CD14-positive monocyte (primary cell): Measurements from ENCODE around the gene ARFIP2. TPM values are rescaled to one million over a fixed set of nuclear protein-coding genes. Genes with fewer than 3 reads are reported as not detected.

ENCODE experiments used
- DNase-seq, 3 donors: peaks; one replicate each; pipeline ENCODE4 v3.0.0-alpha.2; 2011 to 2022
- H2AFZ ChIP-seq: 2 replicates; pipeline ENCODE4 v1.6.0; 2012; ENCODE audit warnings: mild to moderate bottlenecking, low read depth, low read length, inconsistent platforms; ENCODE audit not compliant: insufficient read depth, poor library complexity, severe bottlenecking
- H3K27ac ChIP-seq, 2 donors: 1 replicate in 1 of 2; 2 replicates in 1 of 2; pipeline ENCODE4 v1.5.1; 2012 to 2013; ENCODE audit warnings: low read length in 2 of 2, control low read depth in 1 of 2, inconsistent platforms in 1 of 2, low read depth in 1 of 2, mild to moderate bottlenecking in 1 of 2
- H3K27me3 ChIP-seq, 2 donors: one replicate each; pipeline versions ENCODE4 v1.6.0 to v1.6.1; 2011 to 2013; ENCODE audit warnings: low read length in 2 of 2; ENCODE audit not compliant: control insufficient read depth in 2 of 2, insufficient read depth in 2 of 2
- H3K36me3 ChIP-seq, 2 donors: replicated peaks in 1 of 2; 1 replicate in 1 of 2; 2 replicates in 1 of 2; pipeline versions ENCODE4 v1.5.1 to v1.6.1; 2012 to 2013; ENCODE audit warnings: low read length in 2 of 2, control low read depth in 1 of 2, inconsistent platforms in 1 of 2, mild to moderate bottlenecking in 1 of 2; ENCODE audit not compliant: insufficient read depth in 2 of 2, control insufficient read depth in 1 of 2
- H3K4me1 ChIP-seq, 2 donors: 1 replicate in 1 of 2; 2 replicates in 1 of 2; pipeline versions ENCODE4 v1.5.1 to v1.6.1; 2012 to 2013; ENCODE audit warnings: low read length in 2 of 2, control low read depth in 1 of 2, inconsistent platforms in 1 of 2, mild to moderate bottlenecking in 1 of 2, moderate library complexity in 1 of 2; ENCODE audit not compliant: insufficient read depth in 2 of 2, control insufficient read depth in 1 of 2
- H3K4me2 ChIP-seq: replicated peaks from 2 replicates; pipeline ENCODE3; 2012; ENCODE audit warnings: low read length, moderate library complexity, mild to moderate bottlenecking; ENCODE audit not compliant: poor library complexity, severe bottlenecking; ENCODE audit errors: extremely low read depth
- H3K4me3 ChIP-seq, 3 experiments: fragments of 200-600 bp in 1 of 3; sonication (generic) in 1 of 3; replicated peaks in 1 of 3; 1 replicate in 2 of 3; 2 replicates in 1 of 3; pipeline ENCODE4 v1.5.1; 2011 to 2013; ENCODE audit warnings: low read length in 3 of 3, mild to moderate bottlenecking in 3 of 3, control low read depth in 2 of 3, low read depth in 2 of 3, inconsistent platforms in 1 of 3, moderate library complexity in 1 of 3
- H3K79me2 ChIP-seq: 2 replicates; pipeline ENCODE4 v1.6.0; 2012; ENCODE audit warnings: mild to moderate bottlenecking, control low read depth, inconsistent platforms, low read length, moderate library complexity; ENCODE audit not compliant: insufficient read depth
- H3K9ac ChIP-seq: 2 replicates; pipeline ENCODE4 v1.6.0; 2017; ENCODE audit warnings: low read length, mild to moderate bottlenecking; ENCODE audit not compliant: insufficient read depth, poor library complexity, severe bottlenecking
- H3K9me3 ChIP-seq, 2 donors: replicated peaks in 1 of 2; 1 replicate in 1 of 2; 2 replicates in 1 of 2; pipeline versions ENCODE4 v1.5.1 to v1.6.1; 2012 to 2013; ENCODE audit warnings: low read length in 2 of 2, control low read depth in 1 of 2; ENCODE audit not compliant: control insufficient read depth in 1 of 2, insufficient read depth in 1 of 2
- H4K20me1 ChIP-seq: 2 replicates; pipeline ENCODE4 v1.6.0; 2012; ENCODE audit warnings: mild to moderate bottlenecking, low read length, control low read depth, moderate library complexity; ENCODE audit not compliant: insufficient read depth
- H3K27ac Mint-ChIP-seq, 7 donors: one replicate each; pipeline ENCODE4 v1.8.0; 2020; ENCODE audit warnings: mild to moderate bottlenecking in 7 of 7, mixed read lengths in 7 of 7, moderate library complexity in 6 of 7, inconsistent platforms in 2 of 7
- H3K27me3 Mint-ChIP-seq, 3 donors: one replicate each; pipeline ENCODE4 v1.8.0; 2021 to 2022; ENCODE audit warnings: low read depth in 3 of 3, mild to moderate bottlenecking in 3 of 3, mixed read lengths in 3 of 3, moderate library complexity in 3 of 3, inconsistent platforms in 1 of 3
- H3K36me3 Mint-ChIP-seq, 2 donors: one replicate each; pipeline ENCODE4 v1.8.0; 2020; ENCODE audit warnings: mixed read lengths in 2 of 2, inconsistent platforms in 1 of 2, mild to moderate bottlenecking in 1 of 2
- H3K4me1 Mint-ChIP-seq: one replicate; pipeline ENCODE4 v1.8.0; 2020; ENCODE audit warnings: mild to moderate bottlenecking, mixed read lengths
- H3K4me3 Mint-ChIP-seq, 2 donors: one replicate each; pipeline ENCODE4 v1.8.0; 2020; ENCODE audit warnings: mild to moderate bottlenecking in 2 of 2, mixed read lengths in 2 of 2, moderate library complexity in 1 of 2
- H3K9me3 Mint-ChIP-seq, 7 donors: one replicate each; pipeline ENCODE4 v1.8.0; 2020 to 2022; ENCODE audit warnings: mixed read lengths in 7 of 7, mild to moderate bottlenecking in 6 of 7, moderate library complexity in 6 of 7, inconsistent platforms in 2 of 7
- WGBS: methylation state at CpG from one replicate; pipeline ENCODE4 v1.1.5; 2013; ENCODE audit warnings: missing lambda C conversion rate; ENCODE audit not compliant: insufficient coverage; 5-methylcytosine and 5-hydroxymethylcytosine counted together
- intact Hi-C, 2 donors: fragments of 100-400 bp; cut with micrococcal nuclease; formaldehyde crosslinking; loops; one replicate each; pipeline versions ENCODE4 v1.15.0 to v1.15.1; 2023
- polyA plus RNA-seq, 3 donors: library from polyadenylated mRNA; depleted of rRNA in 1 of 3; unstranded in 2 of 3; stranded (reverse) in 1 of 3; fragments of 300-500 nt in 2 of 3; fragments of >200 nt in 1 of 3; fragmentation: Illumina TruSeq in 2 of 3; gene quantifications; 1 replicate in 2 of 3; 2 replicates in 1 of 3; pipeline ENCODE4 v1.2.3, GENCODE V29; 2012 to 2021
- TF ChIP-seq, protein P1 (sequence below): fragments of 200-600 bp; IDR thresholded peaks from one replicate; pipeline ENCODE4 v1.8.0; 2022; ENCODE audit warnings: antibody characterized with exemption, mild to moderate bottlenecking

The ARFIP2 gene
- polyA plus RNA-seq, 3 donors: 21.6 to 43.8 (median 27.2) TPM

DNA sequence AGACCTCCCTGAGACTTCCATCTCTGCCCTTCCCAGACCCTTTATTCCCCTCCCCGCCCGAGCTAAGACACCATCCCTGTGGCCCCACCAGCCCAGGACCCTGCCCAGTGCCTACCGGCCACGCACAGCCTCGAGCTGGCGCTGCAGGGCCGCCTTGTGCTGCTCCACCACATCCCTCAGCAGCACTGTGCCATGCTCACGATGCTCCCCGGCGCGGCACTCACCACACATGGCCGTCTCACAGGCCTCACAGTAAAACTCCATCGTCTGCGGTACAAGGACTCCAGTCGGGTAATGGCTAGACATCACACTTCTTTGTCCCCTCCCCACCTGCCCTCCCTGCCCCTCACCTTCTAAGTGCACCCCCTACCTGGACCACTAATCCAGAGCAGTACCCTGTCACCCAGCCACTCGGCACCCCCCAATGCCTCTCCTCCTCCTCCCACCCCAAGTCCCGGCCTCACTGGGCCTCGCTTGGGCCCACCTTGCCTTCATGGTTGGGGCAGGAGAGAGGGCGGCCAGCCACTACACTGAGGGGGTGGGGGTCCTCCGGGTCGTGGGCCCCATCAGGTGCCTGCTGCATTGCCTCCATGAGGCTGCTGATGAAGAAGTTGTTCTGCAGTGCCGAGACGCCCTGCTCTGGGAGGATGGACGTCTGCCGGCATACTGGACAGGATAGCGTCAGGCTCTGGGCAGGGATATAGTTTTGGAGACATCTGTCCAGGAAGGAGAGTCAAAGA is 23.4 kb downstream of the ARFIP2 start:
- H3K4me1 Mint-ChIP-seq: no peaks in the 10 kb centered on the region
- peaks cover 0 to 2% (median 0%) of the 10 kb centered on the region in 3 donors for H3K27me3 Mint-ChIP-seq

DNA sequence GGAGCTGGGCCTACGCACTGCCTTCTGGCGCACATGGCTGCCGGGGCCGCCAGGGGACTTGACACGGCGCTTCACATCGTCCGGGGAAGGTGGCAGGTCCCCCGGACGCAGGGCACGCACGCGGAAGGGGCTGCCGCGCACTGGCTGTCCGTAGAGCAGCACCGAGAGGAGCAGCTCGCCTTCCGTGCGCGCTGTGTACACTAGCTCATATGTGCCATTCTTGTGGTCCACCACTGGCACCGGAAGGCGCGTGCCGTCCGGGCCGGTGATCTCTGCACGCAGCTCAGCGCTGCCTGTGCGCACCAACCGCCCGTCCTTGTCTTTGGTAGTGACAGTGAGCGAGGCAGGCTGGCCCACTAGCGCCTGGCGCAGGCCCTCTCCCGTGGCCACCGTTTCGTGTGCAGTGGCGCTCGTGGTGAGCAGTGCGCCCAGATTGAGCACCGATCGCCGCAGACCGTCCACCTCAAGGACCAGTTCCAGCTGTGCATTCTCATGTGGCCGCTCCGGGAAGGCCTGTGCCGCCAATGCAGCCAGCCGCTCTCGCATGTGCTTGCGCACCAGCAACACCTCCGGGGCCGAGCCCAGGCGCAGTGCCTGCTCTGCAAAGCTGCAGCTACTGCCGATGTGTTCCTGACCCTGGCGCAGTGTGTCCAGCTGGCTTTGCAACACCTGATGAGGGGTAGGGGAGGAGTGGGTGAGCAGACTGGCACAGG is 24.6 kb downstream of the ARFIP2 start:
- Histone ChIP-seq H3K9ac (no peak overlapping the region), H3K4me1 (no peaks in the 10 kb centered on the region), H3K4me3 (no peak overlapping the region), H3K36me3 (peaks cover 57 to 89% of the 10 kb centered on the region in 2 donors), H3K9me3 (no peaks in the 10 kb centered on the region), H3K79me2 (no peaks in the 10 kb centered on the region), H3K27me3 (no peaks in the 10 kb centered on the region), H3K4me2 (no peak overlapping the region), H2AFZ (no peak overlapping the region), H3K27ac (no peak overlapping the region), H4K20me1 (no peaks in the 10 kb centered on the region)
- H3K27ac Mint-ChIP-seq: no peak overlapping the region
- intact Hi-C loops: no loop called here
- WGBS: 98% methylated on average over 55 of the region's 56 CpGs
- no peaks in the 10 kb centered on the region for H3K4me1 Mint-ChIP-seq
- no peaks in the 10 kb centered on the region for H3K9me3 Mint-ChIP-seq
- H3K36me3 Mint-ChIP-seq: peaks cover 59 to 61% of the 10 kb centered on the region in 2 donors
- peaks cover 0 to 2% (median 0%) of the 10 kb centered on the region in 3 donors for H3K27me3 Mint-ChIP-seq
- TF ChIP-seq, protein P1, sequence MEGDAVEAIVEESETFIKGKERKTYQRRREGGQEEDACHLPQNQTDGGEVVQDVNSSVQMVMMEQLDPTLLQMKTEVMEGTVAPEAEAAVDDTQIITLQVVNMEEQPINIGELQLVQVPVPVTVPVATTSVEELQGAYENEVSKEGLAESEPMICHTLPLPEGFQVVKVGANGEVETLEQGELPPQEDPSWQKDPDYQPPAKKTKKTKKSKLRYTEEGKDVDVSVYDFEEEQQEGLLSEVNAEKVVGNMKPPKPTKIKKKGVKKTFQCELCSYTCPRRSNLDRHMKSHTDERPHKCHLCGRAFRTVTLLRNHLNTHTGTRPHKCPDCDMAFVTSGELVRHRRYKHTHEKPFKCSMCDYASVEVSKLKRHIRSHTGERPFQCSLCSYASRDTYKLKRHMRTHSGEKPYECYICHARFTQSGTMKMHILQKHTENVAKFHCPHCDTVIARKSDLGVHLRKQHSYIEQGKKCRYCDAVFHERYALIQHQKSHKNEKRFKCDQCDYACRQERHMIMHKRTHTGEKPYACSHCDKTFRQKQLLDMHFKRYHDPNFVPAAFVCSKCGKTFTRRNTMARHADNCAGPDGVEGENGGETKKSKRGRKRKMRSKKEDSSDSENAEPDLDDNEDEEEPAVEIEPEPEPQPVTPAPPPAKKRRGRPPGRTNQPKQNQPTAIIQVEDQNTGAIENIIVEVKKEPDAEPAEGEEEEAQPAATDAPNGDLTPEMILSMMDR: no peak
- DNase-seq: no peak
- no peak overlapping the region for H3K4me3 Mint-ChIP-seq

More for the DNA sequence above, 23.4 kb downstream of the ARFIP2 start:
- intact Hi-C loops: no loop called here
- WGBS: over 99% methylated on average over 18 of the region's 26 CpGs
- no peaks in the 10 kb centered on the region for H3K4me1 ChIP-seq
- no peak overlapping the region for H3K4me3 ChIP-seq
- no peaks in the 10 kb centered on the region for H3K79me2 ChIP-seq
- H3K27me3 ChIP-seq: no peaks in the 10 kb centered on the region
- TF ChIP-seq, protein P1: no peak
- H3K36me3 Mint-ChIP-seq: peaks cover 61 to 63% of the 10 kb centered on the region in 2 donors
- peaks cover 46 to 84% of the 10 kb centered on the region in 2 donors for H3K36me3 ChIP-seq
- H3K9ac ChIP-seq: no peak overlapping the region
- DNase-seq: no peak
- no peaks in the 10 kb centered on the region for H4K20me1 ChIP-seq
- H3K9me3 ChIP-seq: no peaks in the 10 kb centered on the region
- H3K4me2 ChIP-seq: no peak overlapping the region
- H3K27ac ChIP-seq: no peak overlapping the region
- no peak overlapping the region for H3K27ac Mint-ChIP-seq
- H2AFZ ChIP-seq: no peak overlapping the region
- no peaks in the 10 kb centered on the region for H3K9me3 Mint-ChIP-seq
- no peak overlapping the region for H3K4me3 Mint-ChIP-seq
